Stimulated activated CD4-positive, alpha-beta T cell treated with anti-CD3 and anti-CD28 coated beads, Interleukin-1b, Interleukin-23, amount 100 ng/mL, for 1 hour (primary cell): Measurements from ENCODE around the gene PRKCB.
"Not testable (repeated sequence)": the region's sequence is repeated elsewhere in the genome, so short reads cannot be mapped to it uniquely, and the experiment has no call there.

Experiments used
- DNase-seq, 2 donors: peaks; one replicate each; pipeline ENCODE4 v3.0.0-alpha.2; 2020; ENCODE audit warnings: low read depth in 2 of 2

Gene PRKCB

DNA sequence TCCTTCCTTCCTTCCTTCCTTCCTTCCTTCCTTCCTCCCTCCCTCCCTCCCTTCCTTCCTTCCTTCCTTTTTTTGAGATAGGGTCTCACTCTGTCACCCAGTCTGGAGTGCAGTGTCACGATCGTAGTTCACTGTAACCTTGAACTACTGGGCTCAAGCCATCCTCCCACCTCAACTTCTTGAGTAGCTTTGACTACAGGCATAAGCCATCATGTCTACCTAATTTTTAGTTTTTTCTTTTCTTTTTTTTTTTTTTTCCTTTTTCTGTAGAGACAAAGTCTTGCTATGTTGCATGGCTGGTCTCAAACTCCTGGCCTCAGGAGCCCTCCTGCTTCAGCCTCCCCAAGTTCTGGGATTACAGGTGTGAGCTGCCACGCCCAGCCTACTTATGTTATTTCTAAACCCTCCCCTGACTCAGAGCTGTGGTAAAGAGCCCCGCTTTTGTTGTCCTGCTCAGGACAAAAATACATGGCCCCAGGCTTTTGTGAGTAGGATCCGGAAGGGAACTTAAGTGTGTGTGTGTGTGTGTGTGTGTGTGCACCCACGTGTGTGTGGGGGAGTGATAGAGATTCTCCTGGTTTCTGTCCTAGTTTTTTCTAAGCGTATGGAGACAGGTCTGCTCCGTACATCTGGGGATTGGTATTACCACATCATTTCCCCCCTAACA is 67.1 kb downstream of the PRKCB start:
- DNase-seq, result no peak

DNA sequence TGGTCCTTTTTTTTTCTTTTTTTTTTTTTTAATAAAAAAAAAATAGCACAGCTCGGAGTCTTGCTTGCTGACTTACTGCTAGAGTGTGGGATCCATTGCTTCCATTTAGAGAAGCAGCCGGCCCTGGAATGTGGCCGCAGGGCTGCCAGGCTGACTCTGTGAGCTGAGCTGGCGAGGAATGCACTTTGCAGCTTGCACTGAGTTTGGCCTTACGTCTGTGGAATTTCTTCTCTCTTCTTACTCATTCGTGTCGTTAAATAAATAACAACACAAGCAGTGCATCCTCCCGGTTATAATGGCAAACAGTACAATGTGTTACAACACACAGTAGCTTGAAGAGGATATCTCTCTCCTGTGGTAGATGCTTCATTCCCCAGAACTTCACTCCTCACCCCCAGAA is 69.2 kb downstream of the PRKCB start:
- DNase-seq, result no peak

DNA sequence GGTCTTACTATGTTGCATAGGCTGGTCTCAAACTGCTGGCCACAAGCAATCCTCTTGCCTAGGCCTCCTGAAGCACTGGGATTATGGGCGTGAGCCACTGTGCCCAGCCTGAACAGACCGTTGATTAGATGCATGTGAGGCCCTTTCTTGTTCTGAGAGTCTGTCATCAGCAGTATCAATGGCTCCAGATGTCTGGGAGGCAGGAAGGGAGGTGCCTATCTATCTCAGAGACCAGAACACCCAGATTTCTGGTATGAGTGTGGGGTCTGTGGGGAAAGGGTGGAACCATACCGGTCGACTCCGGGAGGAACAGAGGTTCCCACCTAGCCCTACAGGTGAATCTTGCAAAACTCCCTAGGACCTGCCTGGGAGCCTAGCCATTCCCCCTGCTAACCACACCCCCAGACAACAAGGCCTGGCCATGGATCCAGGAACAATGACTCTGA is 71.7 kb downstream of the PRKCB start:
- no peak for DNase-seq

DNA sequence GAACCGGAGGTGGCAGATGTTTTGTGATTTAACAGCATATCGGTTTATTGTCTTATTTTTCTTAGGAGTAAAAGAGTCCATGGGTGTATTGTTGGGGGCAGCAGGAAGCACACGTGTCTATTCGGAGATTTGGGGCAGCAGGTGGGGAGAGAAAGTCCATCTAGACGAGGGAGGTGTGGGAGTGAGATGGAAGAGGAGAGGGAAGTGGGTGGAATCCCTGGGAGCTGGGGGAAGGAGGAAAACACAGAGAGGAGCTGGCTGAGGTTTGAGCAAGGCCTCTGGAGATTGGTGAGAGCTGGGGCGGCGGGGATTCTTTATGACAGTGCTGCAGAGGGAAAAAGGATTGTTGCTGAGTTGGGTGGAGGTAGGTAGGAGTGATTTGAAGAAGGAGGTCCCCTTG is 72.1 kb downstream of the PRKCB start:
- DNase-seq, result no peak

DNA sequence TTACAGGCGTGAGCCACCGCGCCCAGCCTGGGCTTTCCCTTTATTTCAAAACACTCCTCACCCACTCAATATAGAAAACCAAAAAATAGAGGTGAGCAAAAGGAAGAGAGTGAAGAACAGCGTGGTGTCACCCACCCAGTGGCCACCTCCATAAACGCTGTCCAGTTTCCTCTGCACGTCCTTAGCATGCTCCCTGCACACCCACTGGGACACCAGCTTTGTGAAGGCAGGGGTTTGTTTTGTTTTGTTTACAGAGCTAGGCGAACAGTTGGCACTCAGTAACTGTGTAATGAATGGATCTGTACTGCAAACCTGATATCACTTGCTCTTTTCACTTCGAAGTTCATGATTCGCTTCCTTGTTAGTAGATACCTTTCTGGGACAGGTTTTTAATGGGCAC is 73.0 kb downstream of the PRKCB start:
- DNase-seq, result no peak

DNA sequence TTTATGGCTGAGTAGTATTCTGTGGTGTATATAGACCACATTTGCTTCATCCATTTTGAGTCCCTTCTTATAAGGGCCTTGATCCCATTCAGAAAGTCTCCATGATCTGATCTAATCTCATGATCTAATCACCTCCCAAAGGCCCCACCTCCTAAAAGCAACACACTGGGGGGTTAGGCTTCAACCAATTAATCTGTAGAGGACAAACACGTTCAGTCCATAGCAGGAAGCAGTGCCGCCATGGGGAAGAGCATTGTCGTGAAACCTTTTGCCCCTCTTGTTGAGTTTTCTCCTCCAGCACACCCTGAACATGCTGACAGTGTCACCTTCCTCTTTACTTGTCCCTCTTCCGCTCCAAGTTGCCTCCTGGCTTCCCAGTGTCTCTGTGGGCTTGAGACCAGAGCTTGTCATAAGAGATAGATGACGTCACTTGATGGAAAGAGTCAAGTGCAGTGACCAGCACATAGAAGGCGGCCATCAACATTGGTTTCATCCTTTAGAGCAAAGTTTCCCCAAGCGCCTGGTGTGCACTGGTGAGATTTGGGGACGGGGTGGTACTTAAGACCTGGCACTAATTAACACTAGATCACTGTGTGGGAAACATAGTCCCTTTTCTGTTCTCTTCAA is 74.1 kb downstream of the PRKCB start:
- no peak for DNase-seq

DNA sequence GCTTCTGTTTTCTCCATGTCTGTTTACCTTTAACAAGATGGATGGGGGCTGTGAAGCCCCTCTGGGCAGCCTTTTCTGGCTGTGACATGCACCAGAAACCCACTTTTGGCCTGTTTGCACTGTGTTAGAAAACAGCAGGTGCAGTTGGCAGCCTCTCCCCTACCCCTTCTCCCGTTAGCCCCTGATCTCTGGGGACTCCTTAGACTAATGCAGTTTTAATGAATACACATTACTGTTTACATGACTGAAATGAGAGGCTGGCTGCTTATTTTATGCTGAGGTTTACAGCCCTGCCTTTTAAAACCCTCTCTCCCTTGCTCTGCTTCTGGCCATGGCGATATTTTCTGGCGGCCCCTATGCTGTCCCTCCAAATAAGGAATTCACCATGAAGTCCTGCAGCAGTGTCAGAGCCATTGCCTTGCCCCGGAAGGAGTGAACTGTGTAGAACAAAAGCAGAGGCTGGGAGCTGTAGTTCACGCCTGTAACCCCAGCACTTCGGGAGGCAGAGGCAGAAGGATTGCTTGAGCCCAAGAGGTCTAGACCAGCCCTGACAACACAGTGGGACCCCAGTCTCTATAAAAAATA is 79.3 kb downstream of the PRKCB start:
- DNase-seq, result no peak

DNA sequence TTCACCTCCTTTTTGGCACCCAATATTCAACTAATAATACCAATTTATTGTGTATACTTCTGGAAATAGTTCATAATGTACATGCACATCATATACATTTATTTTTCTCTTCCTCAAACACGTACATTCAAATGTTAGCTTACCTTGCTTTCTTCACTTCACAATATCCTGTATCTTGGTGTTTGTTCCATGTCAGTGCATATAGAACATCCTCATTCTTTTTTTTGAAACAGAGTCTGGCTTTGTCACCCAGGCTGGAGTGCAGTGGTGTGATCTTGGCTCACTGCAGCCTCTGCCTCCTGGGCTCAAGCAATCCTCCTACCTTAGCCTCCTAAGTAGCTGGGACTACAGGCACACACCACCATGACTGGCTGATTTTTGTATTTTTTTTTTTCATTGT is 80.8 kb downstream of the PRKCB start:
- DNase-seq, result not testable (repeated sequence)

DNA sequence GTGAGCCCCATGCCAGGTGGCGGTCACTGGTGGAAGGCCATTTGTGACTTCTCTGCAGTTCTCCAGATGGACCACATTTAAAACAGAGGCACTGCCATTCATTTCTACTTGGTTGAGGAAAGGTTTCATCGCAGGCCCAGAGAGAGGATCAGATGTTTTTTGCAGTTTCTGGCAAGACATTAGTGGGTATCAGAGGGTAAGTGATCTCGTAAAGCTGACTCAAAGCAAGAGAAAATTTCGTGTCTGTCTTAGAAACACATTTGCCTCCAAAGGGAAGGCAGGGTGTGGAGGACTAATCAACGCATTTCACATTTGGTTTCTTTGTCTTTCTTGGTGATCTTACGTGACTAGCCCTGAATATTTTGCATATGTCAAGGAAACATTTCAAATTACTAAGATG is 81.8 kb downstream of the PRKCB start:
- no peak for DNase-seq

DNA sequence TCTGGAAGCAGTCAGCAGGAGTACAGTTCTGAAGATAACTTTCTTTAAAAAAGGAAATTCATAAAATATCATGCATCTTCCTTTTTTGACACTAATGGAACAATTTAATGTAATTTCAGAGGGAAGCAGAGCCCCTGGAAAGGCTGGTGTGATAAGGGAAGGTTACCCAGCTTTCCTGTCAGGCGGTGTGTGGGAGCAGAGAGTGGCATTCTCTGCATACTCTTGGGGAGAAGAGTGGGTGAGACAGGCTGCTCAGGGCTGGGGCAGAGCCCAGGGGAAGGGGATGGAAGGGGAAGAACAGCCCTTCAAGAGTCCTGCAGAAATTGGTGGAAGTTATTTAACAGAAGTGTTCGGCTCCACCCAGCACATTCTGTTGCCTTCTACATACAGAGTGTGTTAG is 84.7 kb downstream of the PRKCB start:
- no peak for DNase-seq

DNA sequence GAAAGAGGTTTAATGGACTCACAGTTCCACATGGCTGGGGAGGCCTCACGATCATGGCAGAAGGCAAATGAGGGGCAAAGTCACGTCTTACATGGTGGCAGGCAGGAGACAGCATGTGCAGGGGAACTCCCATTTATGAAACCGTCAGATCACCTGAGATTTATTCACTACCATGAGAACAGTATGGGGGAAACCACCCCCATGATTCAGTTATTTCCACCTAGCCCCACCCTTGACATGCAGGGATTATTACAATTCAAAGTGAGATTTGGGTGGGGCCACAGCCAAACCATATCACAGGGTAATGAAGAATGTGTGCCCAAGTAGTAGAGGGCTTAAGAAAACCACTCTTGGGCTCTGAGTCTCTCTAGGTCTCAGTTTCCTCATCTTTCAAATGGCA is 85.1 kb downstream of the PRKCB start:
- DNase-seq, result no peak

DNA sequence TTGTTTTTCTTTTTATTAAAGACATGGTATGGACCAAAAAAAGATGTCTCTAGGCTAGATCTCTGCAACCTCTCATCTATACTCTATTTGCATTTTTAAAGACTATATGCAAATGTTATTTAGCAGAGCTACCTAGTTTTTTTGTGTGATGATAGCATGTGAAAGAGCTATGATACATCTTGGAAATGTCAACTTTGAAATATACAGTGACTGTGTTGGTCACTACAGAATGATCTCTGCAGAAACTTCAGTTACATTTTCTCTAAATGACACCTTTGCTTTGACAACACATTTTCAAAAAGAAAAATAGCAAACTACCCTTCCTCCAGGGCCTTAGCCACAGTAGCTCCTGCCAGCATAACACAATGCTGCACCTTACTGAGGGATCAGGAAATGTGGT is 86.6 kb downstream of the PRKCB start:
- DNase-seq, result no peak

DNA sequence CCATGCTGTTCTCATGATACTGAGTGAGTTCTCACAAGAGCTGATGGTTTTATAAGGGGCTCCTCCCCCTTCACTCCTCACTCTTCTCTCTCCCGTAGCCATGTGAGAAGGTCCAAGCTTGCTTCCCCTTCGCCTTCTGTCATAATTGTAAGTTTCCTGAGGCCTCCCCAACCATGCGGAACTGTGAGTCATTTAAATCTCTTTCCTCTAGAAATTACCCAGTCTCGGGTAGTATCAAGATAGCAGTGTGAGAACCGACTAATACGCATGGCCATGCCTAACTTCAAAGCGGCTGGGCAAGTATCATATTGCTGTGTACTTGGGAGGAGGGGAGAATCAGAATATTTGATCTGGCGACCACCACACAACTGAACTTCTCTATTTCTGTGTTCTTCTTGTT is 88.3 kb downstream of the PRKCB start:
- DNase-seq, result no peak

DNA sequence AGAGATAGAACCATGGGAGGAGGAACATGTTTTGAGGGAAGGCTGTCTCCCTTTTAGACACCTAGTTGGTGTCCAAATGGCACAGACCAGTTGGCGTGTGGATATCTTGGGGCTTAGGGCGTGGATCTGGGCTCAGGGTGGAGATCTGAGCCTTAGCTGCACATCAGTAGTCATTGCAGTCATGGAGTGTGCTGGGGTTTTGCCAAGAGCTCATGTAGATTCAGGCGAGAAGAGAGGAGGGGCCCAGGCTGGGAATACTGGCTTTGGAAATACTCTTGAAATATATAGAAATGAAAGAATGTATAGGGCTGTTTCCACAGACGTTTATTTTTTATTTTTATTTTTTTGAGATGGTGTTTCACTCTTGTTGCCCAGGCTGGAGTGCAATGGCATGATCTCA is 92.0 kb downstream of the PRKCB start:
- no peak for DNase-seq

DNA sequence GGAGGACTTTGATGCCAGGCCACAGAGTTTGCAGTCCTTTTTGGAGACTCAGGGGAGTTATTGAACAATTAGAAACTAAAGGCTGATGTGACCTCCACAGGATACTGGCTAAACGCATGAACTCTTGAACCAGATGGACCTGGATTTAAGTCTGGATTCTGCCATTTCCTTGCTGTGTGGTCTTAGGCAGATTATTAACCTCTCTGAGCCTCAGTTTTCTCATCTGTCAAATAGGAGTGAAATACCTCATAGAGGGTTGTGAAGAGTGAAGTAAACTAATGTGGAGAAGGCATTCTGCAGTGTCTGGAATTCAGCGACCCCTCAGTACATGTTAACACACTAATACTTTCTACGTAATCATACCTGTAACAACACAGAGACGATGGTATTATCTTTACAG is 93.5 kb downstream of the PRKCB start:
- no peak for DNase-seq

DNA sequence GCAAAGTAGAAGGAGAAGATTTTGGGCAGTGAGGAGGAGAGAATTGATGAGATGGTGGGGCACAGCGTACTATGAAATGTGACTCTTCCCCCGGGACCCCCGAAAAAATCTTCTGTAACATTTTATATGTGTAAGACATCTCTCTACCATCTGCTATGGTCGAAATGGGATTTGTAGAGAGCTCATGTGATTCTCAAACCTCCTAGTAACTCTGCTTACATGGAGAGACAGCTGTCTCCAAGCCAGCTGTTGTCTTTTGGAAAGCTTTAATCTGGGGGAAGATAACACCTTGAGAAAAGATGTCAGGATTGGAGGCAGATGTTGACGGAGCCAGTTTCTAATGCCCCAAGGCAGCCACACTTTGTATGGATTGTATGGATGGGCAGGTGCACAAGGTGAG is 94.1 kb downstream of the PRKCB start:
- DNase-seq, result no peak

DNA sequence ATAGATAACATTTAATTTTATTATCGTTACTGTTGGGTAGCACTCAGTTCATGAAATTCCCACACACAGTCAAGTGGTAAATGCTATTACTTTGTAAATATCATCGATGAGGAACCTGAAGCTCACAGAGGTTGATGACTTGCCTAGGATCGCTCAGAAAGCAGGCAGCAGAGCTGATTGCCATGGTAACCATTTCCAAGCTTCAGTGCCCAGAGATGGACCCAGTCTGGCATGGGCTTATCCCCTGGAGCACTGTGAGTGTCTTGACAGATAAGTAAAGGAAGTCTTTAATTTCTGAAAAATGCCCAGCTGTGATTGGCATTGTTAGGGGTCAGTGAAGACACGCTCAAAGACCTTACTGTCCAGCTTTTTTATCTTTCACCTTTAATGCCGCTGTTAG is 95.0 kb downstream of the PRKCB start:
- DNase-seq, result no peak

DNA sequence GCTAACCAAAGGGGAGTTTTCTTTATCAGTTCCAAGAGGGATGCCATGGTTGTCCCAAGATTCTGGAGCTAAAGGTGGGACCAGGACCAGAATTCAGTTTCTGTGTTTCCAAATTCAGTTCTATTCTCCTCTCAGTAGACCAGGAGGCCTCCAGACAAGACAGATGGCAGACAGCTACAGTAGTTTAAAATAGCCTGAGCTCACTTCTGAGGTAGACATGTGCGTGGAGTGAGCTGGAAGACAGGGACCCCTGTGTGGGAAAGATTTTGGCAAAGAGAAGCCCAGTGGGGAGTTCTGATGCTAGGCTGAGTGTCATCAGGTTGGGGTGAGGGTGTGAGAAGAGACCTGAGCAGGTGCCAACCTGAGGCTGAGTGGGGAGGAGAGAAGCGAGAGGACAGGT is 95.4 kb downstream of the PRKCB start:
- no peak for DNase-seq

DNA sequence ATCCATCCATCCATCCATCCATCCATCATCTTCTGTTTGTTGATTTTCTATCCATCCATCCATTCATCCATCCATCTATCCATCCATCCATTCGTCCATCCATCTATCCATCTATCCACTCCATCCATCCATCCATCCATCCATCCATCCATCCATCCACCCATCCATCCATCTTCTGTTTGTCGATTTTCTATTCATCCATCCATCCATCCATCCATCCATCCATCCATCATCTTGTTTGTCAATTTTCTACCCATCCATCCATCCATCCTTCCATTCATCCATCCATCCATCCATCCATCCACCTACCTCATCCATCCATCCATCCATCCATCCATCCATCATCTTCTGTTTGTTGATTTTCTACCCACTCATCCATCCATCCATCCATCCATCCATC is 97.9 kb downstream of the PRKCB start:
- not testable (repeated sequence) for DNase-seq

DNA sequence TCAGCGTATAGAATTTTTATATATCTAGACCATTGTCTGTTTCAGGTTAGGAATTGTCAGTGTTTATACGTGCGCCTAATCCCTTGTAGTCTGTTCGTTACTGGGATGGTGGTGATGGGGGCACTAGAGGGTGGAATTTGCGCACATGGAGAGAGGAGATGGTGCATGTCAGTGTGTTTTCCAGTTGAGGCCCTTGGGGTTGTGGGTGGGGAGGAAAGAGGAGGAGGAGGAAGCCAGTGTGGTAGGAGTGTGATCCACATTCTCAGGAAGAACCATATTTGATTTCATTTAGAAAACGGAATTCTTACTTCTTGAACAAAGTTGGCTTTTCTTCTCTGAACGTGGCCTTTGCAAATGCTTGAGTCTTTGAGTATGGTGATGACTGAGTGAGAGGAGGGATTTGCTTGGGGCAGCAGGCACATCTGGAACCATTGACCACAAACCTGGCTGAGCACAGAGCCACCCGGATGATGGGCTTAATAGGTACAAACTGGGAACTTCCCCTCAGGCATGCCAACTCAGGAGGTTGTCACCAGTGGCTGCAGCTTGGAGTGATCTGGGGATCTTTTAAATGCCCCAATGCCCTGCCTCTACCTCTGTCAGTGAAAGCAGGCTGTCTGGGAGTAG is 98.9 kb downstream of the PRKCB start:
- DNase-seq, result no peak

DNA sequence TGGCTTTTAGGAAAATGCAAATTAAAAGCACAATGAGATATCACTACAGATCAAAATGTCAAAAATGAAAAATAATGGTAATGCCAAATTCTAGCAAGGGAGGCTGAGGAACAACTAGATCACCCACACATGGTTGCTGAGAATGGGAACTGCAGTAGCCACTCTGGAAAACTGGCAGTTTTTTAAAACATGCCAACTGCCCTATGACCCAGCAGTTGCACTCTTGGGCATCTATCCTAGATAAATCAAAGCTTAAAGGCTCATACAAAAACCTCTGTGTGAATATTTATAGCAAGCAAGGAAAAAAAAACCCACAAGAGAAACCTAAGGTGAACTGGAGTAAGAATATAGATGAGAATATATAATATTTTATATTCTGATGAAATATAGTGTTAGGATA is 104.3 kb downstream of the PRKCB start:
- DNase-seq, result no peak

DNA sequence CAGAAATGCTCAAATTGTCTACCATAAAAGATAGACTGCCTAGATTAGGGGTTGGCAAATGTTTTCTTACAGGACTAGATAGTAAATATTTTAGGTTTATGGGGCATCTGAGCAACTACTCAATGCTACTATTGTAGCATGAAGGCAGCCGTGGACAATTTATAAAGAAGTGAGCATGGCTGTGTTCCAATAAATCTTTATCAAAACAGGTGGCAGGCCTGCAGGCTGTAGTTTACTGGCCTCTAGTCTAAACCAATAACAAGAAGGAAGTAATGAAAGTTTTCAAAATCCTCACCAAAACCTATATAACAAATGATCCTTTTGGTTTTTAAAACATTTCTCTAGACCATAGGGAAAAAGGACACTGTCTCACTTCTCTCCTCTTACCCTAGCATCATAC is 105.2 kb downstream of the PRKCB start:
- no peak for DNase-seq

DNA sequence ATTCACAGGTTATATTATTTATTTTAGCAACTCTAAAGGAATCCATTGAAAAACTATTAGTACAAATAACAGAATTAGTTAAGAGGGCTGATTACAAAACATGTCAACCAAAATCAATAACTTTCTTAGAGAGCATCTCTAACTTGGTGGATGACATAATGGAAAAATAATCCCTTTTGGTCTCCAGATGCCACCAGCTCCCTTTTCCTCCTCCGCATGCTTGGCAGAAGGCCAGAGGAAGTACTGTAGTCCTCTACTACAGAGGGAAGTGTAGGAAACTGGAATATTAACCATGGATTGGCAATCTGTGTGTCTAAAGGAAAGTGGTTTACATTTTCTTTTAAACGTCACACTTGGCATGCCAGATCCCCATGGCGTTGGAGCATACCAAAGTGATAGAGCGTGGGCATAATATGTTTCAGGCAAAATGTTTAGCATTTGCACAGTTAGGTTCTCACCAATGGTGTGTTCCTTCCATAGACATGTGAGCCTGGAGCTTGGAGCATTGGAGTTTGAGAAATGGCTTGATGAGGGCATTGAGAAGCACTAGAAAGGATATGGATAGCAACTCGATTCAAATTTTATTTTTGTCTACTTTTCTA is 106.3 kb downstream of the PRKCB start:
- no peak for DNase-seq
